Left ventricle myocardium inferior (tissue), 1 donor: ENCODE results near the gene CTSO. TPM values are rescaled to one million over a fixed set of nuclear protein-coding genes. Genes with fewer than 3 reads are reported as not detected.

ENCODE experiments used
- DNase-seq: peaks from one replicate; pipeline ENCODE4 v3.0.0-alpha.2; 2020
- H3K27ac ChIP-seq: fragments of 200-600 bp; replicated peaks from 2 replicates; pipeline ENCODE4 v1.8.0; 2021
- H3K27me3 ChIP-seq: fragments of 200-600 bp; 2 replicates; pipeline ENCODE4 v1.8.0; 2021; ENCODE audit warnings: low read depth
- H3K36me3 ChIP-seq: fragments of 200-600 bp; 2 replicates; pipeline ENCODE4 v1.8.0; 2021
- H3K4me1 ChIP-seq: fragments of 200-600 bp; 2 replicates; pipeline ENCODE4 v1.8.0; 2021
- H3K4me3 ChIP-seq: fragments of 200-600 bp; 2 replicates; pipeline ENCODE4 v1.8.0; 2021; ENCODE audit warnings: mild to moderate bottlenecking, moderate library complexity
- H3K9me3 ChIP-seq: fragments of 200-600 bp; replicated peaks from 2 replicates; pipeline ENCODE4 v1.8.0; 2021
- CTCF ChIP-seq: fragments of 200-600 bp; IDR thresholded peaks from 2 replicates; pipeline ENCODE4 v1.8.0; 2021; ENCODE audit warnings: antibody characterized with exemption, mild to moderate bottlenecking, borderline replicate concordance
- intact Hi-C: fragments of 100-400 bp; cut with micrococcal nuclease; formaldehyde crosslinking; loops from one replicate; pipeline ENCODE4 v1.11.0; 2022
- total RNA-seq: library from RNA; stranded (reverse); fragmentation: NEBNext Ultra II Directional; extraction: Animal tissue kit (Norgen Biotek cat#: 25700); gene quantifications from one replicate; pipeline ENCODE4 v1.2.1, GENCODE V29; 2021
- donor health status: DM: no; HTN: yes; CAD: no; lungs with severe emphysema.

The CTSO gene
- total RNA-seq, 1 donor from 2014 or later = 5.8 TPM

- Histone ChIP-seq H3K4me3 (no peak overlapping the region), H3K27ac (no peak overlapping the region), H3K4me1 (no peaks in the 10 kb centered on the region), H3K9me3 (no peaks in the 10 kb centered on the region), H3K27me3 (peaks cover 7% of the 10 kb centered on the region), H3K36me3 (no peaks in the 10 kb centered on the region)
- intact Hi-C loops = no loop called here
- DNase-seq = no peak
- TF ChIP-seq CTCF = no peak
These were observed 9.1 kb upstream of the CTSO start for GRCh38 chr4:155962767-155963166.

GRCh38 chr4:155961575-155961974, 7.9 kb upstream of the CTSO start:
- H3K4me3 ChIP-seq = no peak overlapping the region
- H3K27me3 ChIP-seq = peaks cover 7% of the 10 kb centered on the region
- H3K9me3 ChIP-seq = no peaks in the 10 kb centered on the region
- TF ChIP-seq CTCF = no peak
- intact Hi-C loops = no loop called here
- H3K27ac ChIP-seq = no peak overlapping the region
- H3K36me3 ChIP-seq = no peaks in the 10 kb centered on the region
- no peaks in the 10 kb centered on the region for H3K4me1 ChIP-seq
- DNase-seq = no peak

DNA sequence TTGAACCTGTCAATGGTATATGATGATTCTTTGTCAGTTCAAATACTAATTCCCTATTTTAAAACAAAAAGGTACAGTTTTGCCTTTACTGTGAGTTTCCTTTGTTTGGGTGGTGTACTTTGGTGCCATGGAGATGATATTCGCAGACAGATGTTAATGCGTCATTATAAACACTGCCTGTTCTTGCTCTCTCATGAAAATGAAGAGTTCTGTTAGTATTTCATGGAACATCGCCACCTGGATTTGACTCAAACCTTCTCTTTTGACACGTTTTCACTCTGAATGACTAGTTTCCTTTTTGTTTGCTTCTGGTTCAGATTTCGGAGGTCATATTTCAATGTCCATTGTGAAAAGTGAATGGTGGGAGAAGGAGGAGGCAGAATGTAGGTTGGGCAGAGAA, 6.9 kb upstream of the CTSO start:
- no peaks in the 10 kb centered on the region for H3K9me3 ChIP-seq
- H3K4me1 ChIP-seq = no peaks in the 10 kb centered on the region
- no peak overlapping the region for H3K4me3 ChIP-seq
- intact Hi-C loops = no loop called here
- H3K36me3 ChIP-seq = no peaks in the 10 kb centered on the region
- no peak for TF ChIP-seq CTCF
- H3K27ac ChIP-seq = peak overlapping the region; percentile 9
- DNase-seq = no peak
- H3K27me3 ChIP-seq = peaks cover 7% of the 10 kb centered on the region

DNA sequence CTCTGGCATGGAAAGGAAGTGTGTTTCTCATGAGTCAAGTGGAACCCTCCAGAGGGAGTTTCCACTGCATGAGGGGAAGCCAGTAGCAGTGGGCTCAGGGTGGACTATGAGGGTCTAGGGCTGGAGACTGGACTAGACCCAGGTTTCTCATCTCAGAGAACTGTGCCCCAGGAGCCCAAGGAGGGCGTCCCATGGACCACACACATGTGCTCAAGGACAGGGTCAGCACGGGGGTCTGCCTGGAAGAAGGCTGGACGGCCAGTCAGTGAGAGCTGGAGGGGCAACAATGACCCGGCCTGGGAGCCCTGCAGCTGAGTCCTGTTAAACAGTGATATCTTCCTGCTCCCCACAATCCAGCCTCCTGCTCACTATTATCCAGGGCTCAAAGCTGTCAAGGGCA, 5.8 kb upstream of the CTSO start:
- H3K4me3 ChIP-seq = no peak overlapping the region
- H3K9me3 ChIP-seq = no peaks in the 10 kb centered on the region
- TF ChIP-seq CTCF = no peak
- H3K27ac ChIP-seq = no peak overlapping the region
- H3K4me1 ChIP-seq = no peaks in the 10 kb centered on the region
- H3K27me3 ChIP-seq = peaks cover 7% of the 10 kb centered on the region
- intact Hi-C loops = no loop called here
- H3K36me3 ChIP-seq = no peaks in the 10 kb centered on the region
- DNase-seq = no peak

- no peaks in the 10 kb centered on the region for H3K9me3 ChIP-seq
- H3K4me3 ChIP-seq = no peak overlapping the region
- peaks cover 20% of the 10 kb centered on the region for H3K4me1 ChIP-seq
- no peaks in the 10 kb centered on the region for H3K36me3 ChIP-seq
- no peak overlapping the region for H3K27ac ChIP-seq
- DNase-seq = no peak
- H3K27me3 ChIP-seq = peaks cover 7% of the 10 kb centered on the region
- TF ChIP-seq CTCF = no peak
- intact Hi-C loops = no loop called here
These were observed 2.8 kb upstream of the CTSO start for GRCh38 chr4:155956461-155956860.

- TF ChIP-seq CTCF = no peak
- Histone ChIP-seq H3K36me3 (no peaks in the 10 kb centered on the region), H3K4me3 (no peak overlapping the region), H3K4me1 (peaks cover 20% of the 10 kb centered on the region), H3K27me3 (peaks cover 7% of the 10 kb centered on the region), H3K27ac (no peak overlapping the region), H3K9me3 (no peaks in the 10 kb centered on the region)
- intact Hi-C loops = no loop called here
- DNase-seq = no peak
These were observed 1.3 kb upstream of the CTSO start for GRCh38 chr4:155954939-155955338.
